ENCODE results near the gene RBAK. TPM values are rescaled to one million over a fixed set of nuclear protein-coding genes. Genes with fewer than 3 reads are reported as not detected.
A peak's percentile ranks its signal among the peaks of the same experiment; 100 is the strongest.
"Not testable (repeated sequence)": the region's sequence is repeated elsewhere in the genome, so short reads cannot be mapped to it uniquely, and the experiment has no call there.

The RBAK gene
- total and polyA plus RNA-seq, 2 experiments from 2014 or later: 7.7 to 18.6 TPM

- H3K36me3 ChIP-seq: peaks cover 2% of the 10 kb centered on the region
- H3K9me3 ChIP-seq (ENCODE audit: low read depth): no peaks in the 10 kb centered on the region
- H3K4me3 ChIP-seq: no peak overlapping the region
Measured at GRCh38 chr7:5001003-5001402, 44.7 kb upstream of the RBAK start.

GRCh38 chr7:5001911-5002310 is 43.7 kb upstream of the RBAK start:
- no peak for DNase-seq (ENCODE audit: low read depth in 1 of 2, low spot score in 1 of 2)
- Histone ChIP-seq H3K4me1 (ENCODE audit: low read depth) (no peaks in the 10 kb centered on the region), H3K4me3 (no peak overlapping the region), H3K9me3 (ENCODE audit: low read depth) (no peaks in the 10 kb centered on the region), H3K36me3 (peaks cover 2% of the 10 kb centered on the region), H3K27ac (no peak overlapping the region), H3K27me3 (no peaks in the 10 kb centered on the region)
- no peak for TF ChIP-seq CTCF (IDR thresholded peaks at IDR 0.05; ENCODE audit: low read depth, low read length)

More at GRCh38 chr7:5001003-5001402, 44.7 kb upstream of the RBAK start:
- H3K27ac ChIP-seq: no peak overlapping the region
- H3K27me3 ChIP-seq: no peaks in the 10 kb centered on the region
- H3K4me1 ChIP-seq (ENCODE audit: low read depth): no peaks in the 10 kb centered on the region
- DNase-seq (ENCODE audit: low read depth in 1 of 2, low spot score in 1 of 2): no peak
- TF ChIP-seq CTCF (IDR thresholded peaks at IDR 0.05; ENCODE audit: low read depth, low read length): no peak

DNA sequence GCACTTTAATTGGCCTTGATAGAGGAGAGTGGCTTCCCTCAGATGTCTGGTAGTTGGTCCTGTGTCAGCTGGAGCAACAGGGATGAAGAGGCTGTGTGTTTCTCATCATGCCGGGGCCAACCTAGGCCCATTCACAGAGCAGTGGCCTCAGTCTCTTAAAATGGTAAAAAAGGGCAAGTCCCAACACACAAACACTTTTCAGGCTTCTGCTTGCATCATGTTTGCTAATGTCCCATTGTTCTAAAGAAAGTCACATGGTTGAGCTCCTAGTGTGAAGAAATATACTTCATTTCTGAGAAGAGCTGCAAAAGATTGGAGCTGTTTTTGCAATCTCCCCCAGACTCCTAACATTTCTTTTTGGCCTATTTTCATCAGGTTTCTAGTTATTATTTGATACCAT is 40.6 kb upstream of the RBAK start:
- DNase-seq (ENCODE audit: low read depth in 1 of 2, low spot score in 1 of 2): peak in 1 of 2 donors; percentile 30
- no peaks in the 10 kb centered on the region for H3K27me3 ChIP-seq
- peaks cover 2% of the 10 kb centered on the region for H3K36me3 ChIP-seq
- H3K4me1 ChIP-seq (ENCODE audit: low read depth): no peaks in the 10 kb centered on the region
- H3K9me3 ChIP-seq (ENCODE audit: low read depth): no peaks in the 10 kb centered on the region
- no peak overlapping the region for H3K27ac ChIP-seq
- no peak overlapping the region for H3K4me3 ChIP-seq
- TF ChIP-seq CTCF (IDR thresholded peaks at IDR 0.05; ENCODE audit: low read depth, low read length): no peak

GRCh38 chr7:5012985-5013384 is 32.7 kb upstream of the RBAK start:
- peak in 1 of 2 donors; percentile 1 for DNase-seq (ENCODE audit: low read depth in 1 of 2, low spot score in 1 of 2)
- H3K27ac ChIP-seq: no peak overlapping the region
- no peaks in the 10 kb centered on the region for H3K9me3 ChIP-seq (ENCODE audit: low read depth)
- no peaks in the 10 kb centered on the region for H3K36me3 ChIP-seq
- no peak overlapping the region for H3K4me3 ChIP-seq
- H3K27me3 ChIP-seq: no peaks in the 10 kb centered on the region
- H3K4me1 ChIP-seq (ENCODE audit: low read depth): no peaks in the 10 kb centered on the region
- TF ChIP-seq CTCF (IDR thresholded peaks at IDR 0.05; ENCODE audit: low read depth, low read length): no peak

DNA sequence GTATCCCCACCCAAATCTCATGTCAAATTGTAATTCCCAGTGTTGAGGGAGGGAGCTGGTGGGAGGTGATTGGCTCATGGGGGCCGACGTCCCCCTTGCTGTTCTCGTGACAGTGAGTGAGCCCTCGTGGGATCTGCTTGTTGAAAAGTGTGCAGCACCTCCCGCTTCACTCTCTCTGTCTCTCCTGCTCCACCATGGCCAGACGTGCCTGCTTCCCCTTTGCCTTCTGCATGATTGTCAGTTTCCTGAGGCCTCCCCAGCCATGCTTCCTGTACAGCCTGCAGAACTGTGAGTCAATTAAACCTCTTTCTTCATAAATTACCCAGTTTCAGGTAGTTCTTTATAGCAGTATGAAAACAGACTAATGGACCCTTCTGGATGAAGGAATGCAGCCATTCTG is 29.7 kb upstream of the RBAK start:
- not testable (repeated sequence) for H3K9me3 ChIP-seq (ENCODE audit: low read depth); DNase-seq (ENCODE audit: low read depth in 1 of 2, low spot score in 1 of 2); H3K27ac ChIP-seq; H3K27me3 ChIP-seq; H3K4me3 ChIP-seq; H3K4me1 ChIP-seq (ENCODE audit: low read depth); H3K36me3 ChIP-seq

DNA sequence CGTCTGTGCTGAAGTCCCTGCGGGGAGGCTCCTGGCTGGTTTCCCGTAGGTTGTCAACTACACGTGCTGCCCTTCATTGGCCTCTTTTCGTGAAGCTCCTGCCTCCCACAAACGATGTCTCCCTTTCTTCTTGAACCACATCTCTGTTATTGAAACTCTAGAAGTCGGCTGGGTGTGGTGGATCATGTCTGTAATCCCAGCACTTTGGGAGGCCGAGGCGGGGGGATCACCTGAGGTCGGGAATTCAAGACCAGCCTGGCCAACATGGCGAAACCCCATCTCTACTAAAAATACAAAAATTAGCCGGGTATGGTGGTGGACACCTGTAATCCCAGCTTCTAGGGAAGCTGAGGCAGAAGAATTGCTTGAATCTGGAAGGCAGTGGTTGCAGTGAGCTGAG is 28.0 kb upstream of the RBAK start:
- H3K4me1 ChIP-seq (ENCODE audit: low read depth); DNase-seq (ENCODE audit: low read depth in 1 of 2, low spot score in 1 of 2); H3K27ac ChIP-seq; H3K36me3 ChIP-seq; H3K9me3 ChIP-seq (ENCODE audit: low read depth); H3K4me3 ChIP-seq; H3K27me3 ChIP-seq: not testable (repeated sequence)

DNA sequence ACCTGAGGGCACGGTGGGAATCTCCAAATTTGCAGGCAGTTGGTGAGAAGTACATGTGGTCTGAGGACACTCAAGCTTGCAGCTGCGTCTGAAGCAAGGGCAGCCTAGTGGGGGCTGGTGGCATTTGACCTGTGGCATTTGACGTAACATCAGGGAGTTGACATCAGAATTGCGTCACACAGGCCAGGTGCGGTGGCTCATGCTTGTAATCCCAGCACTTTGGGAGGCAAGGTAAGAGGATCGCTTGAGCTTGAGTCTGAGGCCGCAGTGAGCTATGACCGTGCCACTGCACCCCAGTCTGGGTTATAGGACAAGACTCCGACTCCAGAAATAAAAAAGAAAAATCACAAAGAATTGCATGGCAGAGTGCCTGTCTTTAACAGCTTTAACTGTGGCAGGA is 25.6 kb upstream of the RBAK start:
- Histone ChIP-seq H3K9me3 (ENCODE audit: low read depth) (no peaks in the 10 kb centered on the region), H3K4me3 (no peak overlapping the region), H3K27ac (no peak overlapping the region), H3K4me1 (ENCODE audit: low read depth) (no peaks in the 10 kb centered on the region), H3K27me3 (no peaks in the 10 kb centered on the region), H3K36me3 (no peaks in the 10 kb centered on the region)
- DNase-seq (ENCODE audit: low read depth in 1 of 2, low spot score in 1 of 2): no peak
- TF ChIP-seq CTCF (IDR thresholded peaks at IDR 0.05; ENCODE audit: low read depth, low read length): no peak

DNA sequence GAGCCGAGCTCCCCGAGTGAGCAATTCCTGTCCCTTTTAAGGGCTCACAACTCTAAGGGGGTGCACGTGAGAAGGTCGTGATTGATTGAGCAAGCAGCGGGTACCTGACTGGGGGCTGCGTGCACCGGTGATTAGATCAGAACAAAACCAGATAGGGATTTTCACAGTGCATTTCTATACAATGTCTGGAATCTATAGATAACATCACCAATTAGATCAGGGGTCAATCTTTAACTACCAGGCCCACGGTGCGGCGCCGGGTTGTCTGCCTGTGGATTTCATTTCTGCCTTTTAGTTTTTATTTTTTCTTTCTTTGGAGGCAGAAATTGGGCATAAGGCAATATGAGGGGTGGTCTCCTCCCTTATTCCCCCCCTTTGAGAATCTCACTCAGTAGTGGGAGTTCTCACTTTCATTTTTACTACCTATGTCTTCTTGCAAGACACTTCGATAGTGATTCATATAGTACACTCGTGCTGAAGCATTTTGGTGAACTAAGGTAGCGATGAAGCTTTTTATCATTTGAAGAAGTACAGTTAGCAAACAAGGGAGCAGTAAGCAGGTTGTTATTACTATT is 24.6 kb upstream of the RBAK start:
- H3K4me1 ChIP-seq (ENCODE audit: low read depth); H3K36me3 ChIP-seq; H3K27me3 ChIP-seq; H3K27ac ChIP-seq; DNase-seq (ENCODE audit: low read depth in 1 of 2, low spot score in 1 of 2); H3K4me3 ChIP-seq; H3K9me3 ChIP-seq (ENCODE audit: low read depth): not testable (repeated sequence)

DNA sequence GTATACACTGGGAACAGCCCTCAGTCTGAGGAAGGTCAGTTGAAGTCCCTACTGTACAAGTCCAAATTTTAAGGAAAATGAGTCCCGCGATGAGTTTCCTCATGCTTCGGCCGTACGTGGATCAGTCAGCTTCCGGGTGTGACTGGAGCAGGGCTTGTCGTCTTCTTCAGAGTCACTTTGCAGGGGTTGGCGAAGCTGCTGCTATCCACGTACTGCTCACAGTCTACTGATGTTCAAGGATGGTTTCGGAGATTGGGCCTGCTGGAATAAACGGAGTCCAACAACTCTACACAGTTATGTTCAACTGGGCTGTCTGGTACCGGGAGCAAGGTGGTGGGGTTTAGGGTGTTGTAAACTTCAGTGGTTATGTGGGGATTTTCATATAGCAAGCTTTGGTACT is 22.0 kb upstream of the RBAK start:
- not testable (repeated sequence) for H3K9me3 ChIP-seq (ENCODE audit: low read depth); H3K4me1 ChIP-seq (ENCODE audit: low read depth); H3K36me3 ChIP-seq; H3K27me3 ChIP-seq; H3K27ac ChIP-seq; DNase-seq (ENCODE audit: low read depth in 1 of 2, low spot score in 1 of 2); H3K4me3 ChIP-seq

Data from cardiac muscle cell (in vitro differentiated cells and primary cell).